Loucy (cell line): ENCODE measurements around the gene DGKI.

ENCODE experiments used
- EZH2phosphoT487 ChIP-seq: fragments of 200-600 bp; IDR thresholded peaks from 2 replicates; pipeline ENCODE4 v1.6.1; 2018; ENCODE audit warnings: antibody characterized with exemption, mild to moderate bottlenecking, moderate library complexity, borderline replicate concordance
- TF ChIP-seq, protein P1 (sequence below): fragments of 200-600 bp; sonication (generic); conservative IDR thresholded peaks from 2 replicates; pipeline ENCODE4 v1.5.1; 2014; ENCODE audit warnings: mild to moderate bottlenecking, antibody characterized with exemption, low read length

DNA sequence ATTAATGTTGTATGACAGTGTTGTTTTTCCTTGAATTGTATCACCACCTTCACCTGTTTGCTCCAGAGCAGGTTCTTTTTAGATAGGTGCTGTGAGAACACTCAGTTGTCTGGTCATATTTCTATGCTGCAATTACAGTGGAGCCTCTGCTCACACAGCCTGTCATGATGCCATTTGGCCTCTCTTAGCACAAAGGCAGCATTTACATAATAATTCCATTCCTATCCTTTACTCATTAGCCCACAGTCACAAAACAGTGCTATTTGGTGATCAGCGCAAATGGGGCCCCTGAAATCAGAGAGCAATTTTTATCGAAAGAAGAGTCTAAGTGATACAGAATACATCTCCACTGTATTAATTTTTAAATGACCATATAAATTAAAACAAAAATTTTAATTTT, 13.8 kb upstream of the DGKI start:
- TF ChIP-seq, protein P1, sequence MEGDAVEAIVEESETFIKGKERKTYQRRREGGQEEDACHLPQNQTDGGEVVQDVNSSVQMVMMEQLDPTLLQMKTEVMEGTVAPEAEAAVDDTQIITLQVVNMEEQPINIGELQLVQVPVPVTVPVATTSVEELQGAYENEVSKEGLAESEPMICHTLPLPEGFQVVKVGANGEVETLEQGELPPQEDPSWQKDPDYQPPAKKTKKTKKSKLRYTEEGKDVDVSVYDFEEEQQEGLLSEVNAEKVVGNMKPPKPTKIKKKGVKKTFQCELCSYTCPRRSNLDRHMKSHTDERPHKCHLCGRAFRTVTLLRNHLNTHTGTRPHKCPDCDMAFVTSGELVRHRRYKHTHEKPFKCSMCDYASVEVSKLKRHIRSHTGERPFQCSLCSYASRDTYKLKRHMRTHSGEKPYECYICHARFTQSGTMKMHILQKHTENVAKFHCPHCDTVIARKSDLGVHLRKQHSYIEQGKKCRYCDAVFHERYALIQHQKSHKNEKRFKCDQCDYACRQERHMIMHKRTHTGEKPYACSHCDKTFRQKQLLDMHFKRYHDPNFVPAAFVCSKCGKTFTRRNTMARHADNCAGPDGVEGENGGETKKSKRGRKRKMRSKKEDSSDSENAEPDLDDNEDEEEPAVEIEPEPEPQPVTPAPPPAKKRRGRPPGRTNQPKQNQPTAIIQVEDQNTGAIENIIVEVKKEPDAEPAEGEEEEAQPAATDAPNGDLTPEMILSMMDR = no peak
- no peak for TF ChIP-seq EZH2phosphoT487
